GM12865 (cell line): ENCODE results near the gene HSPBP1.

ENCODE experiments used
- DNase-seq: peaks from one replicate; pipeline ENCODE4 v3.0.0; 2010; ENCODE audit warnings: low read depth
- H3K4me3 ChIP-seq: 2 replicates; pipeline ENCODE4 v1.5.1; 2011; ENCODE audit warnings: mild to moderate bottlenecking, low read depth, low read length, control low read depth
- CTCF ChIP-seq: IDR thresholded peaks from 2 replicates; pipeline ENCODE4 v1.5.1; 2011; ENCODE audit warnings: low read length, control low read depth, low read depth, inconsistent platforms; ENCODE audit not compliant: insufficient read depth; ENCODE audit errors: missing control alignments

Gene HSPBP1

GRCh38 chr19:55300886-55301458, 21.1 kb upstream of the HSPBP1 start:
- DNase-seq, result no peak
- TF ChIP-seq CTCF, result no peak

GRCh38 chr19:55299991-55300390, 20.1 kb upstream of the HSPBP1 start:
- no peak for TF ChIP-seq CTCF
- no peak overlapping the region for H3K4me3 ChIP-seq
- DNase-seq, result no peak

More at GRCh38 chr19:55300886-55301458, 21.1 kb upstream of the HSPBP1 start:
- no peak overlapping the region for H3K4me3 ChIP-seq

GRCh38 chr19:55297267-55297666, 17.4 kb upstream of the HSPBP1 start:
- TF ChIP-seq CTCF, result no peak
- no peak for DNase-seq
- no peak overlapping the region for H3K4me3 ChIP-seq

GRCh38 chr19:55289117-55289796, 9.3 kb upstream of the HSPBP1 start:
- TF ChIP-seq CTCF, result no peak
- DNase-seq, result no peak
- H3K4me3 ChIP-seq, result no peak overlapping the region

GRCh38 chr19:55287361-55288079, 7.6 kb upstream of the HSPBP1 start:
- TF ChIP-seq CTCF, result no peak
- H3K4me3 ChIP-seq, result no peak overlapping the region
- DNase-seq, result no peak

GRCh38 chr19:55285229-55285890, 5.5 kb upstream of the HSPBP1 start:
- no peak overlapping the region for H3K4me3 ChIP-seq
- TF ChIP-seq CTCF, result no peak
- no peak for DNase-seq
